ENCODE results near the gene PRSS50.

The PRSS50 gene

DNA sequence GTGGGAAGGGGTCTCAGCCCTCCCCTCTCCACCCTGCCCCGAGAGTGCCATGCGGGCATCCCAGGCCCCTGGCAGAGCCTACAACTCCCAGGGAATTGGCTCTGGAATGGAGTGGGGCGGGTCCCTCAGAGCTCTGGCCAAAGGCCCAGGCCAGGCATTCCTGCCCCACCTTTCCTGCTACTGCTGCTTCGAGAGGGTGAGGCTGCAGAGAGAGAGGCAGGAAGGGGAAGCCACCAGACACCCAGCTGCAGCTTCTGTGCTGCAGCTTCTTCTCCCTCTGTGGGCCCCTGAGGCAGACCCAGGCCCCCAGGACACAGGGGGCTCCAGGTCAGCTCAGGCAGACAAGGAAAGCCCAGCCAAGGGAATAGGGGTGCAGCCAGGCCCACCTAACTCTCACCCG lies 26.9 kb downstream of the PRSS50 start:
- DNase-seq, result no peak

DNA sequence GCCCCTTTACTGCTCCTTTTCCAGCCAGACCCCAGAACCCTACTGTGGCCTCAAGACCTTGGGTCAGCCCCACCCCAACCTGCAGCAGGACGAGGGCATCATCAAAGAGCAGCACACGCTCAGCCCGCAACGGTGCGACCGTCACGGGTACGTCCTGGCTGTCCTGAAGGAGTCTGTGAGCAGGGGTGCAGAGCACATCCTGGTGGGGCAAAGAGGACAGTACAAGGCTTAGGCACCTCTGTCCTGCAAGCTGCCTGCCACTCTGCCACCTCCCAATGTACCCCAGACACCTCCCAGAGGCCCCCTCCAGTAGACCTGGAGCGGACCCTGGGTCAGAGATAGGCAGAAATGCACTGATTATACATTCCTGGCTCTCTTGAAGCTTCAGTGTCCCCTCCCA lies 32.2 kb downstream of the PRSS50 start:
- no peak for DNase-seq

DNA sequence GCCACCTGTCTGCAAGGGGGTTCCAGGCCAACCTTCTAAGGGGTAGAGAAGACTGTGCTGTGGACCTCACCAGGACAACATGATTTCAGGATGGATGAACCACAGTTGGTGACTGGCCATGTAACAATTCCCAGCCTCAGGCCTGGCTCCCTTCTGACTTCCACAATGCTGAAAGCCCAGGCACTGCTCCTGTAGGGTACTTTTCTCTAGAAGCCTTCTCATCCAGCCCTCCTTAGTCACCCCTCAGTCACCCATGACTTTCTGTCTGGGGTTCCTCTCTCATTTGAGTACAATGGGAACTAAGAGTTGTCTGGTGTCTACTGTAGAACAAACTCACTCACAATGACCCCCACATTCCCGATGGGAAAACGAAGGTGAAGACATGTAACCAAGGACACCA lies 32.8 kb downstream of the PRSS50 start:
- DNase-seq, result no peak

DNA sequence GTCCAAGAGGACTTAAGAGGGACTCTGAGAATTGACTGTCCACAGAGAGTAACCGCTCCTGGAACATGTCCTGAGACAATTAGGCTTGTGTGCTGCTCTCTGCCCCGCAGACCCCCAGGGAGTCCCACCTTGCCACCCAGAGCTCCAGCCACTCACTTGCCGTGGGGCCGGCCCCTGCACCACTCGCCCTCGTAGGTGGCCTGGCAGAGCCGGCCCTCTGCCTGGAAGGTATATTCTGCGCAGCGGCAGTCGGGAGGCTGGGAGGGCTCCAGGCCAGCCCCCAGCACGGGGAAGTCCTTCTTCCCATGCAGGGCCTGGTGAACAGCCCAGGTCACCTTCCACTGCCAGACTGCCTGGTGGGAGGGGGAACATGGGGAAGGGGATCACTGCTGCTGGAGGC lies 34.7 kb downstream of the PRSS50 start:
- no peak for DNase-seq

DNA sequence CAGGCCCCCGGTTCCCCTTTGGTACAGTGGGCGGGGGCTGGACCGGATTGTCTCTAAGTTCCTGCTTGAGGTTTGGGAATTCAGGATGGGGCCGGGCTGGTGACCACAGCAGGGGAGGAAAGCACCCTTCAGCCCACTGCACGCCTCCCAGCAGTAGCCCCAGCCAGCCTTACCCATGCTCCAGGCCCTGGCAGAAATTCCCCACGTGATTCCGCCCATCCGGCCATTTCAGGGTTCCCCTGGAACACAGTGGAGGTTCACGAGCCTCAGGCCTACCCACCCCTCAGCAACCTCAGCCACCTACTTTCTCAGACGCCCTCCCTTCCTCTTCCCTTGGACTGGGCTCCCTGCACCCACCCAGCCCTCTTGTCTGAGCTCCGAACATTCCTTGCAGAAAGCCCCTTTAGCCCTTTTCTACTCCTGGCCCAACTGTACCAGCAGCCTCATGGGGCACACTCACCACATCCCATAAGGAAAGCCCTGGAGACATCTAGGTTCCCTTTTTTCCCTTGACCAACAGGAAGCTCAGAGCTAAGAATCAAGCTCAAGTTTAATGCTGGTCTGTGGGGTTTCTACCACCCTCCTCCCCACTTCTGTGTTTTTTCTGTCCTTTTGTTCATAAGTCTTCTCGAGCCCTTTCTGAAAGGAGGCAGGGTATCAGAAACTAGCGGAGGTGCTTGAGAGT lies 35.7 kb downstream of the PRSS50 start:
- DNase-seq, result no peak

GRCh38 chr3:46681387-46681786 lies 36.3 kb downstream of the PRSS50 start:
- no peak for DNase-seq

DNA sequence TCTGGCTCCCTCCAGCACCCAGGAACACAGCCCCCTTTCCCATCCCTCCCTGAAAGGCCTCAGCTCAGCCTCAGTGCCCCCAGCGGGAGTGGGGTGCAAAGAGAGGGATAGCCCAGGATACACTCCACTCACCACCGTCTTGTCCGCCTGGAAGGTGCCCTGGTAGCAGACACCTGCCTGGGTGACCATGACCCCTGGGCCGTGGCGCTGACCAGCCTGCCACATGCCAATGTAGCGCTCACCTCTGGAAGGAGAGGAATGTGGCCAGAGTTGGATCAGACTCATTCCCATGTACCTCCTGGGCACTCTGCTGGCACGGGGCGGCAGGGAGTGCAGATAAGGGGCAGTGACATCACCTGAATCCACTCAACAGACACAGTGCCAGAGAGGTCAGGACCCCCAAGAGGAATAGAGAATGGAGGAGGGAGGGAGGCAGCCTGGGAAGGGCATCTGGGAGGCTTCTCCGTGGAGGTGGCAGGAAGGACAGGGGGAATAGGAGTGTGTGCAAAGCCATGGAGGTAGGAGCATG lies 37.3 kb downstream of the PRSS50 start:
- no peak for DNase-seq

- no peak for DNase-seq
Observed at GRCh38 chr3:46679681-46680080, 38.0 kb downstream of the PRSS50 start.

GRCh38 chr3:46678280-46678679 lies 39.4 kb downstream of the PRSS50 start:
- no peak for DNase-seq

DNA sequence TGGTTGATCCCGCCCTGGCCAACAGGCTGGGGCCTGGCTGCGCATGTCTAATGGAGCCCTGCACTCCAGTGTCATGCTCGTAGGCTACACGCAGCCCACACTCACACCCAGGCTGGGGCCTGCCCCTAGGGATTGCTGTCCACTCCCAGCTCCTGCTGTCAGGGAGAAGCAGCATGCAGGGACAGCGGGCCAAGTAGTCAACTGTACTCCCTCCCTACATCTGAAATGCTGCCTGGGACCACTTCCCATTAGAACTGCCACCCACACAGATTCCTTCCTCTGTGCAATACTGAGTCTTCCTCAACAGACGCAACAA lies 40.3 kb downstream of the PRSS50 start:
- no peak for DNase-seq

DNA sequence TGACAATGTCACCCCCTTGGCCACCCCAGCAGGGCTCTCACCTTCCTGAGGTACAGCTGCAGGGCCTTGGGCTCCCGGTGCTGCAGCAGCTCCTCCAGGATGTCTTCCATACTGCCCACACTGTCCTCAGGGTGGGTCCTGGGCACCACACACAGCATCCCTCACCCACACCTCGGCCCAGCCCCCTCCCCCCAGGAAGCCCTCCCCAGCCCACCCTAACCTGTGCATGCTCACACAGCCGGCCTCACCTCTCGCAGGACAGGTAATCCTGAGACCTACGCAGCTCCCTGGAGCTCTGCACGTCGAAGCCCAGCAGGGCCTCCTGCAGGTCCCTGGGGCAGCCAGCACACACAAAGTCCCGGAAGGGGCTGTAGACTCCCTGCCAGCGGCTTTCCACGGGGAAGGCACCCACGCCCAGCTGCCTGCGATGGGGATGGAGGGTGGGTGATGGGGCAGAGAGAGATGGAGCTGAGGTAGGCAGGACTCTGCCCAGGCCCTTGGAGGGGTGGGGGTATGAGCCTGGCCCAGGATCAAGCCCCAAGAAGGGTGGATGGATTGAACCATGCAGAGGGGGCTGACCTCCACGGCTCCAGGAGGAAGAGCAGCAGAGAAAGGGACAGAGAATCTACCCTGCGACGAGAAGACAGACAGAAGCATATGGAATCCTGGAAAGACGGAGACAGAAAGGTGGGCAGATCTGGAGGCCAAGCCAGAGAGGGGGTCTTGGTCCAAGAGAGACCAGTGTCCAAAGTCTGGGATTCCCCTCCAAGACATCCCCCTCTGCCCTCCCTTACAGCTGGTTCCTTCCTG lies 40.9 kb downstream of the PRSS50 start:
- DNase-seq, result no peak

DNA sequence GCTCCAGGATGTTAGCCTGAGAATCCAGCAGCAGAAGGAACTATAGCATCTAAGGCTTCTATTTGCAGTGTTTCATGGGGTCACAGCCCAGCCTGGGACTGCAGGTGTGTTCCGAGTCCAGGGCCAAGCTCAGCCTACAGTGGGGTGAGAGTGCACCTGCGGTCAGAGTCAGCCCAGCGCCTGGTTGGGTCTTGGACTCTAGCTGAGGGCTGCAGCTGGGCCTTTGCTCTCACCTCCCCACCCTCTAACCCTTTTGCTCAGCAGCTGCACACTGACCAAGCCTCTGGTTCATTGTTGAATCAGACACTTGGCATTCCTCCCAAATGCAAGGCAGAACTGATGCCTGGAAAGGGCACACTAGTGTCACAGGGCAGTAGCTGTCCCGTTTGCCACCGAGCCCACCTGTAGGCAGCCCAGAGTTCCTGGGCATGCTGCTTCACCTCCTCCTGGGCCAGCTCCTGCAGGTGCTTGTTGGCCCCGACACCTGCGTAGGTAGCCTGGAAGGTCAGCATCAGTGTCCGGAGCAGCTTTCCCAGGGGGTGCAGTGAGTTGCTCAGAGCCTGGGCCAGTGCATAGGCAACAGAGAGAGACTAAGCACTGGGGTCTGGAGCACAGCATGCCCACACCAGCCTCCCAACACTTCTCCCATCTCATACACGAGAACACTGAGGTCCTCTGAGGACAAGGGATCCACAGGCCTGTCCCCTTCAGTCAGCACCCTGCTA lies 41.7 kb downstream of the PRSS50 start:
- DNase-seq, result no peak

DNA sequence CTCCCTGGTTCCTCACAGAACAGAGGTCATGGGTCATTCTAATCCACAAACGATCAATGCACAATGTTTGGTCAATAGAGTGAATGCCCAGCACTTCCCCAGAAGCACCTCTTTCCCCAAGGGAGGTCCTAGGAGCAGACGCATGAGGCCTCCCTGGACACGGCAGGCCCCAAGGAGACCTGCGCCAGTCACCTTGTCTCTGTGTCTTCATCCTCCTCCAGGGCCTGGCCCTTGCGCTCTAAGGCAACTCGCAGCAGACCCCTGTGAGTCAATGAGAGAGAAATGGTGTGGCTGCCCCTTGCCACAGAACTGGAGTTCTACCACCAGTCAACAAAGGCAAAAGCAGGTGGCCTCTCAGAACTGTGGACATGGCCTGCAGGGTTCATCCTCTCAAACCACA lies 42.2 kb downstream of the PRSS50 start:
- no peak for DNase-seq

- DNase-seq, result no peak
Observed at GRCh38 chr3:46674031-46674845, 43.4 kb downstream of the PRSS50 start.

GRCh38 chr3:46673151-46674030 lies 44.3 kb downstream of the PRSS50 start:
- no peak for DNase-seq

GRCh38 chr3:46672349-46672695 lies 45.3 kb downstream of the PRSS50 start:
- DNase-seq, result no peak

DNA sequence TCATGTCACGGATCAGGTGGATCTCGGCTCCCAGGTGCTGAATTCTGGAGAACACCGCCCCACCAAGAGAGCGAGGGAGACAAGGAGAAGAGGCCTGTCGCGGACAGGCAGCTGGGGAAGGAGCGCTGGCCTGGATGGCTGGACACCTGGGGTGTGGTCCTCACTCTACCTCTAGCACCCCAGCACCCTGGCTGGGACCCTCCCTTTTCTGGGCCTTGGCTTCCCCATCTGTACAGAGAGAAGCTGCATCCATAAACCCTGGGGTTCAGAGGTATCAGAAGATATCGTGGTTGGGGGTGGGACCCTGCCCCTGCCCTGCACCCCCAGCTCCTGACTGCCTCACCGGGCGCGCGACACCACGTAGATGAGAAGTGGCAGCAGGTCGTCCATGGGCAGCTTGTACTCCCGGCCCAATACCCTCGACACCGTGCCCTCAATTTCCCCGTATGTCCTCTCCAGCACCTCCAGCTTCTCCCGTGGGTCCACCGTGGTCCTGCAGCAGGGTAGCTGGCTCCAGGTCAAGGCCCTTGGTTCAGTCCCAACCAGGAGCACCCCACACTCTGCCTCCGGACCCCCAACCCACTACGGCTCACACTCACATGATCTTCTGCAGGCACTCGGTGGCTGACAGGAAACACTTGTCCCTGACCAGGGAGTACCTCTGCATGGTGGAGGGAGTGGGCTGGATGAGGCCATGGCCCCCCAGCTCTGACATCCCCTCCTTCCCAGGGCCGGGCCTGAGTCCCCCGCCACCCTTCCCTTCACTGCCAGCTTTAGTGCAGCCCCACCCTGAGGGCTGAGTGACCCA lies 45.9 kb downstream of the PRSS50 start:
- DNase-seq, result no peak

DNA sequence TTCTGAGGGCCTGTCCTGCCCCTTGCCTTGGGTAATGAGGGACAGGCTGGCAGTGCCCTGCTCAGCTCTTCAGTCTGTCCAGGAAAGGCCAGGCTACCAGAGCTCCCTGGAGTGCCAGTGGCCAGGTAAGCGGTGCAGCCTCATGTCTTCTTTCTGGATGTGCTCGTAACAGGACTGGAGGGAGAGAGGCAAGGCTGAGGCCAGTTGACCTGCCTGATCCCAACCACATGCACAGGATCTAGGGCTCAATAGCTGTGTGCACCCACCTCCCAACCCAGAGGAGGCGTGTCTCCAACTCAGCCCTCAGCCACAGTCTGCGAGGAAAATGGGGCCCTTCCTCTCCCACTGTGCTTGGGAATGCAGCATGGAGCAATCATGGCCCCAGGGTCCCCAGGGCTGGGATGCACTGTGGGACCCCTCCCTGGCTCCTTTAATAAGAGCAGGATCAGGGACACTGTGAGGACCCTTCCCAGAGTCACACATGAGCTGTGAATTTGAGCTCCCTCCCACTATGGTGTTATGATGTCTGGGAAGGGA lies 46.7 kb downstream of the PRSS50 start:
- no peak for DNase-seq

GRCh38 chr3:46670000-46670890 lies 47.4 kb downstream of the PRSS50 start:
- DNase-seq, result no peak
